Prostate gland (tissue), 2 donors: ENCODE data around the gene PHF10. TPM values are rescaled to one million over a fixed set of nuclear protein-coding genes. Genes with fewer than 3 reads are reported as not detected.

ENCODE experiments used
- DNase-seq: peaks from one replicate; pipeline ENCODE4 v3.0.0-alpha.2; 2019; ENCODE audit warnings: low spot score
- H3K27ac ChIP-seq, 2 donors: fragments of 200-600 bp; sonication (generic); 2 replicates each; pipeline ENCODE4 v1.5.1; 2017 to 2019
- H3K27me3 ChIP-seq: fragments of 200-600 bp; sonication (generic); replicated peaks from 2 replicates; pipeline ENCODE4 v1.5.1; 2019; ENCODE audit not compliant: insufficient read depth
- H3K36me3 ChIP-seq, 2 donors: fragments of 200-600 bp; sonication (generic); 1 replicate in 1 of 2; 2 replicates in 1 of 2; pipeline versions ENCODE4 v1.5.1 to v1.8.1; 2017 to 2019
- H3K4me1 ChIP-seq: fragments of 200-600 bp; sonication (generic); replicated peaks from 2 replicates; pipeline ENCODE4 v1.5.1; 2019
- H3K4me3 ChIP-seq, 2 donors: fragments of 200-600 bp; sonication (generic); 2 replicates each; pipeline ENCODE4 v1.5.1; 2017 to 2019
- H3K9me3 ChIP-seq: fragments of 200-600 bp; sonication (generic); 2 replicates; pipeline ENCODE4 v1.5.1; 2017
- POLR2A ChIP-seq: fragments of 450-650 bp; IDR thresholded peaks from one replicate; pipeline ENCODE4 v1.6.1; 2016; ENCODE audit warnings: antibody characterized with exemption, mild to moderate bottlenecking
- POLR2AphosphoS5 ChIP-seq: sonication (generic); formaldehyde crosslinking; IDR thresholded peaks from one replicate; pipeline ENCODE4 v1.6.1; 2017; ENCODE audit warnings: antibody characterized with exemption
- WGBS: methylation state at CpG from one replicate; pipeline ENCODE4 v1.1.5; 2018; 5-methylcytosine and 5-hydroxymethylcytosine counted together
- intact Hi-C: fragments of 100-400 bp; cut with DNase I; formaldehyde crosslinking; loops from one replicate; pipeline ENCODE4 v1.14.2; 2022
- total RNA-seq, 2 donors: library from RNA; depleted of rRNA; stranded (reverse); fragments of >200 nt; gene quantifications; one replicate each; pipeline ENCODE4 v1.1.0, GENCODE V29; 2016
- TF ChIP-seq, protein P1 (sequence below), 4 experiments: fragments of 200-600 bp in 2 of 4; fragments of 450-650 bp in 2 of 4; sonication (generic) in 2 of 4; IDR thresholded peaks; 1 replicate in 3 of 4; 2 replicates in 1 of 4; pipeline ENCODE4 v1.5.1; 2016 to 2019; ENCODE audit warnings: antibody characterized with exemption in 4 of 4, mild to moderate bottlenecking in 2 of 4, moderate library complexity in 2 of 4

The PHF10 gene
- total RNA-seq, 2 donors from 2014 or later, result 45.9 to 50.4 TPM

DNA sequence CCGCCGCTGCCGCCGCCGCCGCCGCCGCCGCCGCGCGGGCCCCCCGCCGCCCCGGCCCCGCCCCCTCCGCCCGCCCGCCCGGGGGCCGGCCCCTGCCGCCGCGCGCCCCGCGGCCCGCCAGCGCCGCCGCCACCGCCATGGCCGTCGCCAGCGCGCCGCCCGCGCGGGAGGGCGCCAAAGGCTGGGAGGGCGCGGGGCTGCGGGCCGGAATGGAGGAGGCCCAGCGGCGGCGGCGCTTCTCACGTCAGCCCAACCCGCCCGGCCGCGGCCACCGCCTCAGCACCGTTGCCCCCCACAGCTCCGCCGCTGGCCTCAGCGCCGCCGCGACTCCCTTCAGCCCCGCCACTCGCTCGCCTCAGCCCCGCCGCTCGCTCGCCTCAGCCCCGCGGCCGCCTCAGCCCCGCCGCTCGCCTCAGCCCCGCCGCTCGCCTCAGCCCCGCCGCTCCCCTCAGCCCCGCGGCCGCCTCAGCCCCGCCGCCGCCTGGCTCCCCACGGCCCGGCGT lies 258 bp downstream of the PHF10 start:
- TF ChIP-seq, protein P1, sequence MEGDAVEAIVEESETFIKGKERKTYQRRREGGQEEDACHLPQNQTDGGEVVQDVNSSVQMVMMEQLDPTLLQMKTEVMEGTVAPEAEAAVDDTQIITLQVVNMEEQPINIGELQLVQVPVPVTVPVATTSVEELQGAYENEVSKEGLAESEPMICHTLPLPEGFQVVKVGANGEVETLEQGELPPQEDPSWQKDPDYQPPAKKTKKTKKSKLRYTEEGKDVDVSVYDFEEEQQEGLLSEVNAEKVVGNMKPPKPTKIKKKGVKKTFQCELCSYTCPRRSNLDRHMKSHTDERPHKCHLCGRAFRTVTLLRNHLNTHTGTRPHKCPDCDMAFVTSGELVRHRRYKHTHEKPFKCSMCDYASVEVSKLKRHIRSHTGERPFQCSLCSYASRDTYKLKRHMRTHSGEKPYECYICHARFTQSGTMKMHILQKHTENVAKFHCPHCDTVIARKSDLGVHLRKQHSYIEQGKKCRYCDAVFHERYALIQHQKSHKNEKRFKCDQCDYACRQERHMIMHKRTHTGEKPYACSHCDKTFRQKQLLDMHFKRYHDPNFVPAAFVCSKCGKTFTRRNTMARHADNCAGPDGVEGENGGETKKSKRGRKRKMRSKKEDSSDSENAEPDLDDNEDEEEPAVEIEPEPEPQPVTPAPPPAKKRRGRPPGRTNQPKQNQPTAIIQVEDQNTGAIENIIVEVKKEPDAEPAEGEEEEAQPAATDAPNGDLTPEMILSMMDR (IDR thresholded peaks at IDR 0.05), result no peak
- DNase-seq, result peak; percentile 22
- peak overlapping the region; percentile 87 to 92 for H3K27ac ChIP-seq
- H3K4me1 ChIP-seq, result peaks cover 13% of the 10 kb centered on the region
- H3K4me3 ChIP-seq, result peak overlapping the region; percentile 63 to 80
- no peaks in the 10 kb centered on the region for H3K27me3 ChIP-seq
- no peaks in the 10 kb centered on the region for H3K36me3 ChIP-seq
- H3K9me3 ChIP-seq, result no peaks in the 10 kb centered on the region
- intact Hi-C loops, result loop anchor here (1.0 kb wide), 1 partner anchor 22 kb away; the partner anchor contains the start of genes C6orf120 and WDR27
- under 1% methylated on average over 39 of the region's 89 CpGs for WGBS

DNA sequence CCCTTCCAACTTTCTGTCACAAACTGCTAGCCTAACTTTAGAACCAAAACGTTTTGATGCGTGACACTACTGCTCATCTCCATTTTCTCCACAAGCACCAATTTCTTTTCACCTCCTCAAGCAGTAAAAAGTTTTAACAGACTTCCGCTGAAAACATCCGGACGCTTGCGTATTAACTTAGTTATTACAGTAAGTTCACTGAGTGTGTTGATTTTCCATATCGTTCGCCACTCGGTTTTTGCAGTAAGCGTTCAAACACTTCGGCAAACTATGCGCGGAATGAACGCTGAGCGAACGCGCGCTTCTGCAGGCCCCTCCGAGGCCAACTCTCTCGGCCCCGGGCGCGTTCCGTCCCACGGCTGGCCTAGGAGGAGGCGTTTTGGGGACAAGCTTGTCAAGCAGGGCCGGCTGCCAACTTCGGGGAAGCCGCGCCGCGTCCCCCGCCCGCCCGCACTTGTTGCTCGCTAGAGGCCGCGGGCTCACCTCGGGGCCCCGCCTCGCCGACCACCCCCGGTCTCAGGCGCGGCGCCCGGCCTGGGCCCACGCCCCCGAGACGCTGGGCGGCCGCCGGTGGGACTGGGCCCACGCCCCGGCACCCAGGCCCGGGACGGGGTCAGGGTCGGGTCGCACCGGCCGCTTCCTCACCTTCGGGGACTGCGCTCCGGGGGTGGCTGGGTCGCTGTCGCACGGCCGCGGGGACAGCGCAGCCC lies 945 bp downstream of the PHF10 start:
- Histone ChIP-seq H3K4me3 (peak overlapping the region; percentile 57 to 82), H3K36me3 (no peaks in the 10 kb centered on the region), H3K27me3 (no peaks in the 10 kb centered on the region), H3K4me1 (peaks cover 16% of the 10 kb centered on the region), H3K27ac (peak overlapping the region; percentile 89 to 94), H3K9me3 (no peaks in the 10 kb centered on the region)
- under 1% methylated on average over 62 of the region's 70 CpGs for WGBS
- peak; percentile 73 for DNase-seq
- TF ChIP-seq, protein P1 (IDR thresholded peaks at IDR 0.05), result no peak
- TF ChIP-seq POLR2AphosphoS5, result peak; percentile 24
- peak; percentile 29 for TF ChIP-seq POLR2A
- intact Hi-C loops, result no loop called here

DNA sequence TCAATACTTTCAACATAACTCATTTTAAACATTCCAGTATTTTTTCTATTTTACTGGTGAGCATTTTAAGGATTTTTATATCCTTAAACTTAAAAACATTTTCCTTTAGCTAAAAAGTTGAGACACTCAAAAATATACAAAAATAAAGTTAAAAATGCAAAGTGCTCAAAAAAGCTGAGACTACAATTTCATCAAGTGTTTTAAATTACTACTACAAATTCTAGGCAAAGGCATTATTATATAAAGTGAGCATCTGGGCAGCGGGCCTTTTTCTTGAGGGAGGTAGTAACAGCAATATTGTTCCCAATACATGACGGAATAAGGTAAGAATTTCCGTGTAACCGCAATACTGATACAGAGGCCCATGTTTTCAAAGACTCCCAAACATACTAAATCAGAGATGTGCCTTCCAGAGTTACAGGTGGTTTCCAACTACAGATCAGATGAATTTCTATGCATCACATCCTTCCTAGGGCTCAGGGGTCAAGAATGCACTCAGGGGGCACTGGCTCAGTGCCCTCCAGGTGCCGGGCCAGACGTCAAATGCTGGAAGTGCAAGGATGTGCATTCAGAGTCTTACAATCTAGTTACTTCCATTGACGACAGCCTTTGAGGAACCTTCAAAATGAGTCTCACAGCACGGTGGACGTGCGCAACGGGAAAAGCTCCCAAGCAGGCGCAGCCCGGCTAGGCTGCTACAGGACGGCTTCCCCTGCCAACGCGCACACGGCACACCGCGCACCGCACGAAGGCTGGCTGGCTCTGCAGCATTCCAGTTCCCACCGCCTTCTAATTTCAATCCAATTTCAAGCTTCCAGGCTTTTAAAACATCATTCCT lies 1.7 kb downstream of the PHF10 start:
- peak overlapping the region; percentile 89 to 94 for H3K27ac ChIP-seq
- H3K9me3 ChIP-seq, result no peaks in the 10 kb centered on the region
- TF ChIP-seq POLR2A, result peak; percentile 19
- TF ChIP-seq, protein P1 (IDR thresholded peaks at IDR 0.05), result no peak
- 2% methylated on average over 22 of the region's 22 CpGs for WGBS
- H3K4me3 ChIP-seq, result peak overlapping the region; percentile 57 to 82
- H3K36me3 ChIP-seq, result no peaks in the 10 kb centered on the region
- H3K27me3 ChIP-seq, result no peaks in the 10 kb centered on the region
- peaks cover 16% of the 10 kb centered on the region for H3K4me1 ChIP-seq
- intact Hi-C loops, result no loop called here
- peak; percentile 43 for DNase-seq

DNA sequence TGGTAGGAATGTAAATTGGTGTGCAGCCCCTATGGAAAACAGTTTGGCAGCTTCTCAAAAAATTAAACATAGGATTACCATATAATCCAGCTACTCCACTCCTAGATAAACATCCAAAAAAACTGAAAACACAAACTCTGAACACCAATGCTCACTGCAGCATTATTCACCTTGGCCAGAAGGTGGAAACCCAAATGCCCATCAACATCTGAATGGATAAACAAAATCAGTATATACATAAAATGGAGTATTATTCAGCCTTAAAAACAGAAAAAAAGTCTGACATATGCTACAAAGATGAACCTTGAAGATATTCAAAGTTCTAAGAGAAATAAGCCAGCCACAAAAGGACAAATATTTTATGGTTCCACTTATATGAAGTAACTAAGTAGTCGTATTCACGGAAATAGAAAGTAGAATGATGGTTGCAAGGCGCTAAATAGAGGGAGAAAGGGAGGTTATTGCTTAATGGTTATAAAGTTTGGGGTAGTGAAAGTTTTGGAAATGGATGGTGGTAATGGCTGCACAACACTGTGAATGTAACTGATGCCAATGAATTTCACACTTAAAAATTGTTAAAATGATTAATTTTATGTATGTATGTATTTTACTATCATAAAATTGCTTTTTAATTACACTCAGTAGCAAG lies 4.0 kb downstream of the PHF10 start:
- no peak overlapping the region for H3K27ac ChIP-seq
- intact Hi-C loops, result no loop called here
- no peak overlapping the region for H3K4me3 ChIP-seq
- 88% methylated on average over 3 of the region's 3 CpGs for WGBS
- no peaks in the 10 kb centered on the region for H3K27me3 ChIP-seq
- TF ChIP-seq, protein P1 (IDR thresholded peaks at IDR 0.05), result no peak
- no peak for TF ChIP-seq POLR2A
- TF ChIP-seq POLR2AphosphoS5, result no peak
- no peak for DNase-seq
- no peaks in the 10 kb centered on the region for H3K9me3 ChIP-seq
- H3K4me1 ChIP-seq, result peaks cover 16% of the 10 kb centered on the region
- no peaks in the 10 kb centered on the region for H3K36me3 ChIP-seq
